WI38 (cell line): ENCODE measurements around the gene ITPKA.

ENCODE experiments used
- H3K4me3 ChIP-seq: 2 replicates; pipeline ENCODE4 v1.5.1; 2011; ENCODE audit warnings: low read depth, mild to moderate bottlenecking, control low read depth, low read length
- CTCF ChIP-seq: IDR thresholded peaks from 2 replicates; pipeline ENCODE4 v1.5.1; 2012; ENCODE audit warnings: low read depth, mild to moderate bottlenecking, control low read depth, low read length

The ITPKA gene

GRCh38 chr15:41473418-41473817 is 20.3 kb upstream of the ITPKA start:
- no peak overlapping the region for H3K4me3 ChIP-seq
- no peak for TF ChIP-seq CTCF

- H3K4me3 ChIP-seq: no peak overlapping the region
- TF ChIP-seq CTCF: no peak
Observed at GRCh38 chr15:41474436-41474835, 19.2 kb upstream of the ITPKA start.

- H3K4me3 ChIP-seq: no peak overlapping the region
- TF ChIP-seq CTCF: no peak
Observed at GRCh38 chr15:41474941-41475340, 18.7 kb upstream of the ITPKA start.

- no peak overlapping the region for H3K4me3 ChIP-seq
- no peak for TF ChIP-seq CTCF
Observed at GRCh38 chr15:41476416-41477048, 17.1 kb upstream of the ITPKA start.

- H3K4me3 ChIP-seq: no peak overlapping the region
- TF ChIP-seq CTCF: no peak
Observed at GRCh38 chr15:41480396-41481140, 13.1 kb upstream of the ITPKA start.

GRCh38 chr15:41482110-41482877 is 11.4 kb upstream of the ITPKA start:
- no peak overlapping the region for H3K4me3 ChIP-seq
- TF ChIP-seq CTCF: no peak

GRCh38 chr15:41483115-41483514 is 10.6 kb upstream of the ITPKA start:
- TF ChIP-seq CTCF: no peak
- no peak overlapping the region for H3K4me3 ChIP-seq
